Vagina (tissue), 2 donors: ENCODE results near the gene MYL7. TPM values are rescaled to one million over a fixed set of nuclear protein-coding genes. Genes with fewer than 3 reads are reported as not detected.

Source experiments
- DNase-seq, 2 donors: peaks; one replicate each; pipeline ENCODE4 v3.0.0-alpha.2; 2017; ENCODE audit errors: extremely low spot score in 2 of 2
- H3K27ac ChIP-seq: fragments of 200-600 bp; sonication (generic); one replicate; pipeline ENCODE4 v1.5.1; 2019
- H3K27me3 ChIP-seq: fragments of 200-600 bp; sonication (generic); one replicate; pipeline ENCODE4 v1.5.1; 2019
- H3K36me3 ChIP-seq, 2 donors: fragments of 200-600 bp; sonication (generic); one replicate each; pipeline ENCODE4 v1.5.1; 2017 to 2019
- H3K4me1 ChIP-seq: fragments of 200-600 bp; sonication (generic); one replicate; pipeline ENCODE4 v1.5.1; 2019
- H3K4me3 ChIP-seq, 2 donors: fragments of 200-600 bp; sonication (generic); 1 replicate in 1 of 2; 2 replicates in 1 of 2; pipeline ENCODE4 v1.5.1; 2016 to 2019
- H3K9me3 ChIP-seq: fragments of 200-600 bp; sonication (generic); one replicate; pipeline ENCODE4 v1.5.1; 2019
- POLR2A ChIP-seq, 2 donors: fragments of 450-650 bp; IDR thresholded peaks; one replicate each; pipeline ENCODE4 v1.6.1; 2017; ENCODE audit warnings: antibody characterized with exemption in 2 of 2, mild to moderate bottlenecking in 2 of 2, moderate library complexity in 2 of 2
- POLR2AphosphoS5 ChIP-seq, 2 donors: sonication (generic); formaldehyde crosslinking; IDR thresholded peaks; one replicate each; pipeline ENCODE4 v1.9.0; 2017; ENCODE audit warnings: antibody characterized with exemption in 2 of 2, mild to moderate bottlenecking in 2 of 2, low read depth in 1 of 2; ENCODE audit not compliant: insufficient read depth in 1 of 2
- intact Hi-C: fragments of 100-400 bp; cut with DNase I; formaldehyde crosslinking; loops from one replicate; pipeline ENCODE4 v1.15.1; 2023
- total RNA-seq: library from RNA; depleted of rRNA; stranded (reverse); fragments of >200 nt; gene quantifications from one replicate; pipeline ENCODE4 v1.2.3, GENCODE V29; 2016
- TF ChIP-seq, protein P1 (sequence below), 3 experiments: fragments of 450-650 bp in 2 of 3; fragments of 200-600 bp in 1 of 3; sonication (generic) in 1 of 3; IDR thresholded peaks; one replicate each; pipeline ENCODE4 v1.5.1; 2017 to 2019; ENCODE audit warnings: antibody characterized with exemption in 3 of 3, mild to moderate bottlenecking in 2 of 3, moderate library complexity in 2 of 3

MYL7 gene
- total RNA-seq, 1 donor from 2014 or later, result not detected

DNA sequence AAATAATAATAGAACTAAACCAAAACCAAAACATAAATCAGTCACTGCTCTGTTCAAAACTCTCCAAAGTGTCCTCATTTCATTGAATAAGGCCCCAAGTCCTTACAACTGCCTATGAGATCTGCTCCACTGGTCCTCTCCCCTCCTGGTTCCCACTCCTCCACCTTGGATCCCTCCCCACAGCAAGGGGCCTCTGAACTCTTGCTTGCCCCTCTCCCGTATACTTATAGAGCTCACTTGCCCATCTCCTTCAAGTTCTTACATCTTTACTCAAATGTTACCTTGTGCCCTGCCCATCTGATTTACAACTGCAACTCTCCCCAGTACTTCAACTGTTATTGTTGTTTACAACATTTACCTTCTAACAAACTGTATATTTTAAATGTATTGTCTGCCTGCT, 18.6 kb downstream of the MYL7 start:
- H3K27ac ChIP-seq, result peak overlapping the region; percentile 73
- TF ChIP-seq, protein P1, sequence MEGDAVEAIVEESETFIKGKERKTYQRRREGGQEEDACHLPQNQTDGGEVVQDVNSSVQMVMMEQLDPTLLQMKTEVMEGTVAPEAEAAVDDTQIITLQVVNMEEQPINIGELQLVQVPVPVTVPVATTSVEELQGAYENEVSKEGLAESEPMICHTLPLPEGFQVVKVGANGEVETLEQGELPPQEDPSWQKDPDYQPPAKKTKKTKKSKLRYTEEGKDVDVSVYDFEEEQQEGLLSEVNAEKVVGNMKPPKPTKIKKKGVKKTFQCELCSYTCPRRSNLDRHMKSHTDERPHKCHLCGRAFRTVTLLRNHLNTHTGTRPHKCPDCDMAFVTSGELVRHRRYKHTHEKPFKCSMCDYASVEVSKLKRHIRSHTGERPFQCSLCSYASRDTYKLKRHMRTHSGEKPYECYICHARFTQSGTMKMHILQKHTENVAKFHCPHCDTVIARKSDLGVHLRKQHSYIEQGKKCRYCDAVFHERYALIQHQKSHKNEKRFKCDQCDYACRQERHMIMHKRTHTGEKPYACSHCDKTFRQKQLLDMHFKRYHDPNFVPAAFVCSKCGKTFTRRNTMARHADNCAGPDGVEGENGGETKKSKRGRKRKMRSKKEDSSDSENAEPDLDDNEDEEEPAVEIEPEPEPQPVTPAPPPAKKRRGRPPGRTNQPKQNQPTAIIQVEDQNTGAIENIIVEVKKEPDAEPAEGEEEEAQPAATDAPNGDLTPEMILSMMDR (IDR thresholded peaks at IDR 0.05), result no peak
- TF ChIP-seq POLR2AphosphoS5 (IDR thresholded peaks at IDR 0.05; ENCODE audit: insufficient read depth in 1 of 2, low read depth in 1 of 2) (no peak), POLR2A (IDR thresholded peaks at IDR 0.05) (no peak)
- intact Hi-C loops, result no loop called here

GRCh38 chr7:44121761-44122420, 19.2 kb downstream of the MYL7 start:
- H3K4me3 ChIP-seq, result no peak overlapping the region
- no peaks in the 10 kb centered on the region for H3K9me3 ChIP-seq
- H3K27me3 ChIP-seq, result no peaks in the 10 kb centered on the region
- peaks cover 0 to 22% of the 10 kb centered on the region in 2 donors for H3K36me3 ChIP-seq
- TF ChIP-seq POLR2A (IDR thresholded peaks at IDR 0.05) (no peak), POLR2AphosphoS5 (IDR thresholded peaks at IDR 0.05; ENCODE audit: insufficient read depth in 1 of 2, low read depth in 1 of 2) (no peak)
- TF ChIP-seq, protein P1 (IDR thresholded peaks at IDR 0.05), result no peak
- no peak for DNase-seq
- H3K27ac ChIP-seq, result peak overlapping the region; percentile 73
- H3K4me1 ChIP-seq, result peaks cover 26% of the 10 kb centered on the region
- intact Hi-C loops, result no loop called here

More for the DNA sequence above, 18.6 kb downstream of the MYL7 start:
- peak overlapping the region; percentile 54 to 79 for H3K4me3 ChIP-seq
- no peaks in the 10 kb centered on the region for H3K9me3 ChIP-seq
- peaks cover 0 to 17% of the 10 kb centered on the region in 2 donors for H3K36me3 ChIP-seq
- H3K27me3 ChIP-seq, result no peaks in the 10 kb centered on the region
- peaks cover 26% of the 10 kb centered on the region for H3K4me1 ChIP-seq
- DNase-seq, result no peak

- DNase-seq, result no peak
- Histone ChIP-seq H3K27ac (no peak overlapping the region), H3K9me3 (no peaks in the 10 kb centered on the region), H3K36me3 (peaks cover 0 to 35% of the 10 kb centered on the region in 2 donors), H3K4me3 (no peak overlapping the region), H3K4me1 (peaks cover 26% of the 10 kb centered on the region), H3K27me3 (no peaks in the 10 kb centered on the region)
- intact Hi-C loops, result no loop called here
- TF ChIP-seq POLR2A (IDR thresholded peaks at IDR 0.05) (no peak), POLR2AphosphoS5 (IDR thresholded peaks at IDR 0.05; ENCODE audit: insufficient read depth in 1 of 2, low read depth in 1 of 2) (no peak)
- TF ChIP-seq, protein P1 (IDR thresholded peaks at IDR 0.05), result no peak
Measured at GRCh38 chr7:44120395-44120794, 20.7 kb downstream of the MYL7 start.

- Histone ChIP-seq H3K27me3 (no peaks in the 10 kb centered on the region), H3K27ac (no peak overlapping the region), H3K4me1 (peaks cover 26% of the 10 kb centered on the region), H3K36me3 (peaks cover 0 to 40% of the 10 kb centered on the region in 2 donors), H3K4me3 (no peak overlapping the region), H3K9me3 (no peaks in the 10 kb centered on the region)
- TF ChIP-seq POLR2AphosphoS5 (IDR thresholded peaks at IDR 0.05; ENCODE audit: insufficient read depth in 1 of 2, low read depth in 1 of 2) (no peak), POLR2A (IDR thresholded peaks at IDR 0.05) (no peak)
- TF ChIP-seq, protein P1 (IDR thresholded peaks at IDR 0.05), result no peak
- no peak for DNase-seq
- intact Hi-C loops, result loop anchor here (5.0 kb wide), 1 partner anchor 43 kb away; no protein-coding TSS in a partner anchor
Measured at GRCh38 chr7:44119829-44120380, 21.2 kb downstream of the MYL7 start.
